Upper lobe of left lung (tissue), 4 donors: Measurements from ENCODE around the gene KCNK16.

Source experiments
- EP300 ChIP-seq, 4 donors: sonication (generic); formaldehyde crosslinking; IDR thresholded peaks; one replicate each; pipeline ENCODE4 v1.5.1; 2017; ENCODE audit warnings: antibody characterized with exemption in 4 of 4, control low read depth in 2 of 4
- POLR2A ChIP-seq, 4 donors: fragments of 450-650 bp; IDR thresholded peaks; one replicate each; pipeline ENCODE4 v1.5.1; 2016 to 2017; ENCODE audit warnings: antibody characterized with exemption in 4 of 4, mild to moderate bottlenecking in 2 of 4
- POLR2AphosphoS5 ChIP-seq, 2 donors: sonication (generic); formaldehyde crosslinking; IDR thresholded peaks; one replicate each; pipeline ENCODE4 v1.5.1; 2017; ENCODE audit warnings: antibody characterized with exemption in 2 of 2
- TF ChIP-seq, protein P1 (sequence below), 6 experiments: fragments of 450-650 bp in 4 of 6; fragments of 200-600 bp in 2 of 6; sonication (generic) in 2 of 6; IDR thresholded peaks; one replicate each; pipeline ENCODE4 v1.5.1; 2016 to 2019; ENCODE audit warnings: antibody characterized with exemption in 6 of 6

DNA sequence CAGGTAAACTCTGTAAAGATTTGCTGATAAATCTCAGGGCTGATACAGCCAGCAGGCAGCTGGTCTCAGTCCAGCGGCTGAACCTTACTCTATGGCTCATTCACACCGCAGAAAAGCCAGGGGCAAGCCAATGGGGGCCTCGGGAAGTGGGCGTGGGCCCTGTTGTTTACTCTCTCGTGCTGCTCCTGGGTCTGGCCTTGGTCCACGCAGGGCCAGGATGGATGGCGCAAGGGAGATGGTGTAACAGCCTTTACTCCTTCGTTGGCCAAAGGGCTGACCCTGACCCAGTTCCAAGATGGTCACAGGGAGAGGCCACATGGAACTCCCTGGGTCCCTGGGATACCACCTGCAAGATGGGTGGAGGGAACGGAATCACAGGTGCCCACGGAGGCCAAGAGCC lies 24.4 kb downstream of the KCNK16 start:
- TF ChIP-seq, protein P1, sequence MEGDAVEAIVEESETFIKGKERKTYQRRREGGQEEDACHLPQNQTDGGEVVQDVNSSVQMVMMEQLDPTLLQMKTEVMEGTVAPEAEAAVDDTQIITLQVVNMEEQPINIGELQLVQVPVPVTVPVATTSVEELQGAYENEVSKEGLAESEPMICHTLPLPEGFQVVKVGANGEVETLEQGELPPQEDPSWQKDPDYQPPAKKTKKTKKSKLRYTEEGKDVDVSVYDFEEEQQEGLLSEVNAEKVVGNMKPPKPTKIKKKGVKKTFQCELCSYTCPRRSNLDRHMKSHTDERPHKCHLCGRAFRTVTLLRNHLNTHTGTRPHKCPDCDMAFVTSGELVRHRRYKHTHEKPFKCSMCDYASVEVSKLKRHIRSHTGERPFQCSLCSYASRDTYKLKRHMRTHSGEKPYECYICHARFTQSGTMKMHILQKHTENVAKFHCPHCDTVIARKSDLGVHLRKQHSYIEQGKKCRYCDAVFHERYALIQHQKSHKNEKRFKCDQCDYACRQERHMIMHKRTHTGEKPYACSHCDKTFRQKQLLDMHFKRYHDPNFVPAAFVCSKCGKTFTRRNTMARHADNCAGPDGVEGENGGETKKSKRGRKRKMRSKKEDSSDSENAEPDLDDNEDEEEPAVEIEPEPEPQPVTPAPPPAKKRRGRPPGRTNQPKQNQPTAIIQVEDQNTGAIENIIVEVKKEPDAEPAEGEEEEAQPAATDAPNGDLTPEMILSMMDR (IDR thresholded peaks at IDR 0.05): no peak
- TF ChIP-seq EP300 (IDR thresholded peaks at IDR 0.05) (no peak), POLR2A (IDR thresholded peaks at IDR 0.05) (no peak), POLR2AphosphoS5 (IDR thresholded peaks at IDR 0.05) (no peak)
